ENCODE data around the gene HBD.
A peak's percentile ranks its signal among the peaks of the same experiment; 100 is the strongest.

Gene HBD

DNA sequence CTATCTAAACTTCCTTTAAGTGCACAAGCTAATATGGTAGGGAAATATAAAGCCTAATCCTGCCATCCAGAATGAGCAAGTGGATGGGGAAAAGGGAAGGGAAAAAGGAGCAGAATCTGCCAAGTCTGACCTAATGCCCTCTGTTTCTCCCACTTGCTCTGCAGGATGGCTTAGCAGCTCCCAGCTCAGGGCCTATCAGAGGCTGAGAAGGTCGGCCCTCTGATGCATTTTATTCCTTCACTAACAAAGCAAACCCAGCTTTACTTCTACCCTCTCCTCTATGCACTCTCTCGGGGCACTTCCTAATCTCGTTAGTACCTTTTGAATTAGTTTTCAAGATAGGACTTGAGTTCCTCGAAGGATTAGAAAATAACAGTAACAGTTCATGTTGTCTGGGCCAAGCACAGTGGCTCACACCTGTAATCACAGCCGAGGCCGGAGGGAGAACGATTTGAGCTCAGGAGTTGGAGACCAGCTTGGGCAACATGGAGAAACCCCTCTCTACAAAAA lies 23.9 kb downstream of the HBD start:
- TF ChIP-seq, protein P1, sequence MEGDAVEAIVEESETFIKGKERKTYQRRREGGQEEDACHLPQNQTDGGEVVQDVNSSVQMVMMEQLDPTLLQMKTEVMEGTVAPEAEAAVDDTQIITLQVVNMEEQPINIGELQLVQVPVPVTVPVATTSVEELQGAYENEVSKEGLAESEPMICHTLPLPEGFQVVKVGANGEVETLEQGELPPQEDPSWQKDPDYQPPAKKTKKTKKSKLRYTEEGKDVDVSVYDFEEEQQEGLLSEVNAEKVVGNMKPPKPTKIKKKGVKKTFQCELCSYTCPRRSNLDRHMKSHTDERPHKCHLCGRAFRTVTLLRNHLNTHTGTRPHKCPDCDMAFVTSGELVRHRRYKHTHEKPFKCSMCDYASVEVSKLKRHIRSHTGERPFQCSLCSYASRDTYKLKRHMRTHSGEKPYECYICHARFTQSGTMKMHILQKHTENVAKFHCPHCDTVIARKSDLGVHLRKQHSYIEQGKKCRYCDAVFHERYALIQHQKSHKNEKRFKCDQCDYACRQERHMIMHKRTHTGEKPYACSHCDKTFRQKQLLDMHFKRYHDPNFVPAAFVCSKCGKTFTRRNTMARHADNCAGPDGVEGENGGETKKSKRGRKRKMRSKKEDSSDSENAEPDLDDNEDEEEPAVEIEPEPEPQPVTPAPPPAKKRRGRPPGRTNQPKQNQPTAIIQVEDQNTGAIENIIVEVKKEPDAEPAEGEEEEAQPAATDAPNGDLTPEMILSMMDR (IDR thresholded peaks at IDR 0.05; ENCODE audit: borderline replicate concordance, insufficient read depth, low read depth, low read length) = no peak

DNA sequence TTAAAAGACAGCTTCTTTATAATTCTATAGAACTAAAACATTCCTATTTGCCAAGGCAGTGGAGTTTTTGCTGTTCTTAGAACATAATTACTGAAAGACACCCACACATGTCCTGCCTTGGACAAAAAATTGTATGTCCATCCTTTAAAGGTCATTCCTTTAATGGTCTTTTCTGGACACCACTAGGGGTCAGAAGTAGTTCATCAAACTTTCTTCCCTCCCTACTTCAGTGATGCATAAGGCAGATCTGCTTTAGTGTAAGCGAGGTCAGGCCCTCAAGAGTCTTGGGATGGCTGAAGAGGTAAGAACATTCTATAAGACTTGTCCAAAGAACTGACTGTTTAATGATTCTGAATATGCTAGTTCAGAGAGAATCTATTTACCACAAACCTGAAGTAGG lies 29.5 kb downstream of the HBD start:
- TF ChIP-seq, protein P1 (IDR thresholded peaks at IDR 0.05; ENCODE audit: borderline replicate concordance, insufficient read depth, low read depth, low read length) = peak; percentile 30; the same call in 1 of the 2 replicates
- no peak overlapping the region for H3K4me3 ChIP-seq (ENCODE audit: low read depth, low read length)

More for the DNA sequence above, 23.9 kb downstream of the HBD start:
- H3K4me3 ChIP-seq (ENCODE audit: low read depth, low read length) = no peak overlapping the region

DNA sequence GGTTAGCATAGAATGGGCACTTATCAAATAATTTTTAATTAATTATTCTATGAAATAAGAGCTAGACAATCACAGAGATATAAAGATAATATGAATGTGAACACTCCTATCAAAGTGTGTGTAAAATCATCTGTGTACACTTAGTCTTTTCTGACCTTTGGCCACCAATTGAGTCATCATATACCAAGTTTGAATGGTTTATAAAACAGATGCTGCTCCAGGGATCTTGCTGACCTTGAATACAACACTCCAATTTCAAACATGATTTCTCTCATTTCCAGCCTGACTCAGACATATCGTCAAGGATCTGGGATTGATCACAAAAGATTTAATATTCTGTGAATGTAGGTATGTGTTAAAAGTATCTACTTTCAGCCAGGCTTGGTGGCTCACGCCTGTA lies 30.9 kb downstream of the HBD start:
- TF ChIP-seq, protein P1 (IDR thresholded peaks at IDR 0.05; ENCODE audit: borderline replicate concordance, insufficient read depth, low read depth, low read length) = no peak
- no peak overlapping the region for H3K4me3 ChIP-seq (ENCODE audit: low read depth, low read length)

DNA sequence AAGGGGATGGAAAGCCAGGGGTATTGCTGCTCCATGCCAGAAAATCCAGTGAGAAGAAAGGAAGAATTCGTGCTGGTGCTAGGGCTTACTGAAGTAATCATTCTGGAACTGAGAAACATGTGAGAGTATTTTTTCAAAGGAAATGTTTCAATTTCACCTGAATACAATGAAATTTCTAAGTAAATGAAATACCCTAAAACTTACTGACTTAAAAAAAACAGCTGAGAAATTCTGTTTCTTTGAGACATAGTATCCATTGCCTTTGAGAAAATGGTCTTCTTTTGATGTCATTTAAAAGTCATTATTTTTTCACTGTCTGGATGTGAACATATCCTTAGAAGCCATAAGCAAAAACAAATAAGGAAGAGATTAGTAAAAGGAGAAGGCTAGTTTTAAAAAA lies 33.7 kb downstream of the HBD start, which contains the start of gene OR51V1:
TSS of gene OR51V1 (minus strand) at position 101 of the 400 bp plus-strand sequence. CDS start at position 101, 0 bp downstream.
- TF ChIP-seq, protein P1 (IDR thresholded peaks at IDR 0.05; ENCODE audit: borderline replicate concordance, insufficient read depth, low read depth, low read length) = no peak
- no peak within 1 kb of the TSS for H3K4me3 ChIP-seq (ENCODE audit: low read depth, low read length)

DNA sequence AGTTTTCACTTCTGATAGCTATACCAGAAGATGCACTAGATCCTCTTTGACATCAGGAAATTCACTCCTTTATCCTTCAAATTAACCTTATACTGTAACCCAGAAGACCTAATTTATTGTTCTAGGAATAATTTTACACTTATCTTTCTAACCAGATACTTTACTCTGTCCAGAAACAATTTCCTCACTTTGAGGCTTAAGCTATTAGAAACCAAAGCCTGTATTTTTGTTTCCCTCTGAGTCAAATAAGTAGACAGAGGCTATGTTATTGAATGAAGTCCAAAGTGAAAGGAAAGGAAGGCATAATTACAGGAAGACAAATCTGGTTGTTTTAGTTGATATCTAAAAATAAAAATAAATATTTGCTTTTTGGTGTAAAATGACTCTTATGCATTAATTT lies 36.0 kb downstream of the HBD start:
- H3K4me3 ChIP-seq (ENCODE audit: low read depth, low read length) = no peak overlapping the region
- TF ChIP-seq, protein P1 (IDR thresholded peaks at IDR 0.05; ENCODE audit: borderline replicate concordance, insufficient read depth, low read depth, low read length) = no peak

DNA sequence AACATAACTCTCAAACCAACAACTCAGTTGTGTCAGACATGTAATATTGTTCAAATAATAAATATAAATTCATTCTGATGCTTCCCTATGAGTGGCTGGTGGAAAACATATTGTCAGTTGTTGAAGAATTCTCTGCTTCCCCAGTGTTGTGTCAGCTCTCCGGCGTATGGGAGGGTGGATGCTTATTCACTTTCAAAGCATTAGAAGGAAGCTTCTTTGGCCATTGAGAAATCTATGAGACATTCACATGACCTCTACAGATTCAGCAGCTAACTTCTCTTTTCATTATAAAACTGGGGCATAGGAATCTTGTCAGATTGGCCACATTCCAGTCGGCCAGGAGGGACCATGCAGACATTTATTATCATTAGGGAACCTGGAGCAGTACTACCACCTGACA lies 36.7 kb downstream of the HBD start:
- TF ChIP-seq, protein P1 (IDR thresholded peaks at IDR 0.05; ENCODE audit: borderline replicate concordance, insufficient read depth, low read depth, low read length) = no peak
- no peak overlapping the region for H3K4me3 ChIP-seq (ENCODE audit: low read depth, low read length)

DNA sequence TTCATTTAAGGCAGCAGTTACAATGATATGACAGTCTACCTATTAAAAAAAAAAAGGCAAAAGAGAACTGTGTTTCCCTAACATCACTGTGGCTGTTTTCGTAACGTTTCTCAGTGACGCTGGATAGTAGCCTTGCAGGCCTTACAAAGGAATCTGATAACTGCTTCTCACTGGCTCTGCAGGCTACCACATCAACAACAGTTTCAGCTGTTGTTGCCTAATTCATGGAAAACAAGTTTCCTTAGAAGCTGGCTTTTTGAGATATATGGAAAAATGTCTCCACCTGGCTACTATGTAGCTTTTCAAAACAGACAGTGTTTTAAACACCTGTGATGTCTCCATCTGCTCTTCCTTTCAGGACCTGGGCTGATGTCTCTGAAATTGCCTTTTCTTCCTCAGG lies 37.6 kb downstream of the HBD start:
- H3K4me3 ChIP-seq (ENCODE audit: low read depth, low read length) = no peak overlapping the region
- TF ChIP-seq, protein P1 (IDR thresholded peaks at IDR 0.05; ENCODE audit: borderline replicate concordance, insufficient read depth, low read depth, low read length) = no peak
